OCI-M1 (cell line): ENCODE data around the gene NGF.

ENCODE experiments used
- DNase-seq: peaks from one replicate; lab custom pipeline; 2025; lab: John Stamatoyannopoulos, UW

The NGF gene

GRCh38 chr1:115336741-115337140, 1.3 kb downstream of the NGF start:
- DNase-seq = no peak

- DNase-seq = peak; percentile 41
These were observed 5.0 kb downstream of the NGF start for GRCh38 chr1:115332813-115333608.

DNA sequence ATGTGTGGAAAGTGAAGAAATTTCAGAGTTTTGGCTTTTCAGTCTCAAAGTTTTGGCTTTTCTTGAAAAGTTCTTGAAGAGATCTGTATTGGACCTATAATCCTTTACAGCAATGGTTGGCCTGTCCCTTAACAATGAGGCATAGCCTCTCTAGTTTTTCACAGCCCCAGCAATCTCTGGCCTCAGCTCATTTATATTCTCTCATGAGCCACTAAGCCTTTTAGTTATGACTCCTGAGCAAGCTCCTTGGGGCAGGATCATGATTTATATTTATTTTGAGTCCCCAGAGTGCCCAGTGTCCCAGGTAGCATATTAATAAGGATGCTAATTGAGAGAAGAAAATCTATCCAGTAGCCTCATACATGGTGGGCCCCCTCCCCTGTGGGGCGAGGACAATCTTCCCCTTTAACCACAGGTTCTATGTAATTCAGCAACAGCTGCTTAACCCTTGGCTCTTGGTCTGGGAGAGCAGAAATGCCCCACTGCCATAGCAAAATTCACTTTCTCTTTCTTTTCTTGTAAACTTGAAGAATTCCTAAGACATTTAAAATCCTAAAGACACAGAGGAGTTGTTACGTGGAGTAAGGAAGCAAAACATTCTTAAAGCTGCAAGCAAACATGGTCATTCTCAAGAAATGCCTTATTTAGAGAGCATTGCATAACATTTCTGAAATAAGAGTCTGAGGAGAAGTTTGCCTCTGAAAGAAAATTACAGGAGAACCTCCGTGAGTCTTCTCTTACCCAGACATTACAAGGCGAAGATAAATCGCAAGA, 6.3 kb downstream of the NGF start:
- DNase-seq = peak; percentile 10

- no peak for DNase-seq
These were observed 7.5 kb downstream of the NGF start for GRCh38 chr1:115330480-115331013.

DNA sequence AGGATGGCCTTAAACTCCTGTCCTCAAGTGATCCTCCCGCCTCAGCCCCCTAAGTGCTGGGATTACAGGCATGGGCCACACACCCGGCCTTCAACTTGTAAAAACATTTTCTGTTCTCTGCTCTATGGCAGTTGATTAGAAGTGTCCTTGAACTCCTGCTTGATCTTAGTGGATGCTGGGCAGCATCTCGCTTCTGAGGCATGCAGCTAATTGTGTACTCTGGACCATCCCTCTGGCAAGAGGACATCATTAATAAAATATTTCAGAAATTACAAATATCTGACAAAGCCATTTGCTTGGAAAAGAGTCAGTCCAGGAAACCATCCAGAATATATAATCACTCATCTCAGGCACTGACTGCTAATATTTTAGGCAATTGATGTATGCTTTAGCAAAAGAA, 8.1 kb downstream of the NGF start:
- DNase-seq = no peak

GRCh38 chr1:115327270-115327669, 10.8 kb downstream of the NGF start:
- DNase-seq = no peak

DNA sequence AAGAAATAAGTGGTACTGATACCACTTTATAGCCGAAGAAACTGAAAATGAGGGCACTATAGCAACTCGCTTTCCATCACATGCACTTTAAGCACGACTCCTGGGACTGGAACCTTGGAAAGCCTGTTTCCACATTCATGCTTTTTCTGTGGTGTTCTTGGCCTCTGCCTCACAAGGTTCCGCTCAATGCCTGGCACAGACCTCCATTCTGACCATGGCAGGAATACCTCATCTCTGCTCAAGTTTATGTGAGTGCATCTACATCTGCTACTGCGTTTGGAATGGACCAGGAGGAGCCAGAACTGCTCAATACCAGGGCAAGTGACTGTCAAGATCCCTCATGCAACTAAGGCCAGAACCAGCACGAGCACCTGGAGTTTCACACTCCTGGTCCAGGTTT, 11.6 kb downstream of the NGF start:
- DNase-seq = no peak

GRCh38 chr1:115325874-115326273, 12.2 kb downstream of the NGF start:
- no peak for DNase-seq

DNA sequence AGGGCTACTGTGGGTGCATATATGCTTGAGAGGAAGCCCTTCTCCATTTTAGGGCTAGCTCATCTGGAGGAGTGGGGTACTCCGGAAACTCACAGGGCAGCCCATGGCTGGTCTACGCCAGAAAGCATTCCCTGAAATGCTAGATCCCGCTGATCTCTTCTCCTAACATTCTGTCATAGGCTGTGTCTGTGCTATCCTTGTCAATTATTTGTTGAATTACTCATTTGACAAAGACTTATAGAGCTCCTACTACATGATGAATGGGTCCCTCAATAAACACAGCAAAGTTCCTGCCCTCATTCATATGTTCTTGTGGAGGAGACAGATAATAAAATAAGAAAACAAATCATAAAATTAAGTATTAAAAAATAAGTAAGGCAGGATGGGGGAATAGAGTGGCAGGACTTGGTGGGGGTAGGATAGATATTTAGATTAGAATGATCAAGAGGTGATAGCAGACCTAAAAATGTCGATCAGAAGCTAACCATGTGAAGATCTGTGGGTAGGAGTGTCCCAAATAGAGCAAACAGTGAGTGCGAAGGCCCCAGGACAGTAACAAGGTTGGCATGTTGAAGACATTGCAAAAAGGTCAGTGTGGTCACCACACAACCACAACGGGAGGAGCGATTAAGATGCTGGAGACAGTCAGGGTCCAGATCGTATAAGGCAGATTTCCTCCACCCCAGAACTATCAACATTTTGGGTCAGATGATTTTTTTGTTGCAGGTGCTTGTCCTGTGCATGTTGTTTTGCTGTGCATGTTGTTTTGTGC, 13.2 kb downstream of the NGF start:
- DNase-seq = no peak

GRCh38 chr1:115323366-115324004, 14.6 kb downstream of the NGF start:
- DNase-seq = no peak

DNA sequence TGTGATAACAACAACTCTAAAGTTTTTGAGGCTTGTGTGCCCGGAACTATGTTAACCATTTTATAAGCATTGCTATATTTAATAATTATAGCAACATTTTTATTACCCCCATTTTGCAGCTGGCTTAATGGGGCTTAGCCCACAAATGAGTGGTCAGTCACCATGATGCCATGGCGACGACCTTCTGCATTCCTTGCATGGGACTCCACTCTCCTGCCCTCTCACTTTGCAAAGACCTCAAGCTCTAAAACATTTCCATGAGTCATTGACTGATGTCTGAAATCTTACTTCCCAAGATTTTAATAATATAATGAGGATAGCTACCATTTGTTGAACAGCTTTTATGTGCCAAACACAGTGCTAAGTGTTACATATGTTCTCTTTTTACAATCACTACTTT, 15.4 kb downstream of the NGF start:
- no peak for DNase-seq

DNA sequence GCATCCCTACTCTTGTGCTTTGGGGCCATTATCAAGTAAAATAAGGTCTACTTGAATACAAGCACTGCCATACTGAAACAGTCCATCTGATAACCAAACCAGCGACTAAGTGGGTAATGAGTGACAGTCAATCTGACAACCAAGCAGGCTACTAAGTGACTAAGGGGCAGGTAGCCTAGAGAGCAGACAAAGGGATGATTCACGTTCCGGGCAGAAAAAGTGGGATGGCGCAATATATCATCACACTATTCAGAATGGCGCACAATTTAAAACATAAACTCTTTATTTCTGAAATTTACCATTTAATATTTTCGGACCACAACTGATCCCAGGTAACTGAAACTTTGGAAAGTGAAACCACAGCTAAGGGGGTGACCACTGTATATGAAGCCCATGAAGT, 17.7 kb downstream of the NGF start:
- no peak for DNase-seq

DNA sequence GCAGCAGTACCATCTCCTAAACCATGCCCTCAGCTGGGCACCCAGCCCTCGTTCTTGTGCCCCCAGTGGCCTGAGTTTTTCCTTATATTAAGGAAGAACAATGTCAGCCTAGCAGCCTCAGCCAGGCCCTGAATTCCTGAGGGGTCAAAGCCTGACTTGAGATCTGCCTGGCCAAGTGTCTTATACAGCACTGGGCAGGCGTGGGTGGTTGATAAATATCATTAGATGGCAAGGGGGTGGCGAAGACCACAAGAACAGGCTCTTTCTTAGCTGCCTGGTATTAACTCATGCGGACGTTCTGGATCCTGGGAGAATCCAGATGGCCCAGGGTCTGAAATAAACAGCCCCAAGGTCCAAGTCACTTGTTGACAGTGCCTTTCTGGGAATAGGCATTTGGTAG, 18.3 kb downstream of the NGF start:
- no peak for DNase-seq

- no peak for DNase-seq
These were observed 20.7 kb downstream of the NGF start for GRCh38 chr1:115317101-115318012.

GRCh38 chr1:115314765-115315164, 23.3 kb downstream of the NGF start:
- DNase-seq = no peak

DNA sequence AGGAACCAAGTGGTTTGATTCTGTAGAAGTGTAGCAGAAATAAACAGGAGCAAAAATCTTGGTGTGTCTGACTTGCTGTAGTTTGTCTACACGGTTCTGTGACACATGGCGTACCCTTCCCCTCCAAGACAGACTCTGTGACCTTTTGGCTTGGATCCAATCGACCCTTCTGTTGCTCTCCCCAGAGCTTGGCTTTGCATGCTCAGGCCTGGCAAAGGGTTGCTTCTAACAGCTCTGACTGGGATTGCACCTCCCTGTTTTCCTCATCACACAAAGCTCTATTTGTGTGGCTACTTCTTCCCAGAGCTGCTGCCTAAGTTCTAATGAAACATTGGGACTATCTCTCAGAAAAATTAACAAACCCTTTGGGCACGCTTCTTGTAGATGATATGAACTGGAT, 24.0 kb downstream of the NGF start:
- DNase-seq = no peak

- DNase-seq = no peak
These were observed 24.9 kb downstream of the NGF start for GRCh38 chr1:115313182-115313581.

DNA sequence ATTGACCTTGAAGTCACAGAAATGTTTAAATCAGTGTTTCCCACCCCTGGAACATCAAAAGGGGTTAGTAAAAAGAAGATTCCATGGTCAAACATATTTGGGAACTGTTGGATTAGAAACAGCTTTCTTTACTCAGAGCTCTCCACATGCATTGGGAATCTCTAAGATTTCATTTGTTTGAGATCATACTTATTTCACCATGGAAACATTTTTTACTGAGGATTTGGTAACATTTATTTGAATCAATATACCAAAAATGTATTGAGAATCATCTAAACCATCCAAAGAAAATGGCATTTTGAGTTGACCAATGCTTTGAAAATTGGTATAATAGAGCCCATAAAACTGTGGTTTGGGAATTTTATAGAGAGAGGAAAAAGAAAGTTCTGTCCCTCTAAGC, 25.3 kb downstream of the NGF start:
- DNase-seq = no peak

DNA sequence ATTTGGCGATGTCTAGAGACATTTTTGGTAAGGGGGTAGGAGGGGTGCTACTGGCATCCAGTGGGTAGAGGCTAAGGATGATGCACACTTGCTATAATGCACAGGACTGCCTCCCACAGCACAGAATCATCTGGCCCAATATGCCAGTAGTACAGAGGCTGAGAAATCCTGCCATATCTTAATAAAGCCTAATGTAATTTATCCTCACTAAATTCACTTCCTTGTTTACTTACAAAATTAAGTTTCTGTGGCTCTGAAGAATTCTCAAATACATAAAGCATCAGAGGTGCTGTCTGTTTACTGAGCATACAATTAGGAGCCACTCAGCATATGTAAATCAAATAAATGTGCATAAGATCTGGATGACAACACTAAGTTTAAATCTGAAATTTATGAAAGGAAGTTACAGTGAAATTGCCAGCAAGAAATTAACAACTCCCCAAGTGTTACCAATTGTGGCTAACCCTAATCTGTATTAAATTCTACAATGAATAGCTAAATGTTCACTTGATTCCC, 26.5 kb downstream of the NGF start:
- no peak for DNase-seq

GRCh38 chr1:115310581-115311473, 27.2 kb downstream of the NGF start:
- DNase-seq = no peak
